HG03025 (cell line): ENCODE data around the gene RBM47.
"Not testable (repeated sequence)": the region's sequence is repeated elsewhere in the genome, so short reads cannot be mapped to it uniquely, and the experiment has no call there.

Source experiments
- ATAC-seq: cut with Tn5 transposase; IDR thresholded peaks from one replicate; pipeline ENCODE4 v1.9.1; 2021; ENCODE audit warnings: mild to moderate bottlenecking, moderate library complexity; ENCODE audit not compliant: unreplicated experiment, low FRiP score

Gene RBM47

GRCh38 chr4:40564815-40565483 is 64.7 kb downstream of the RBM47 start:
- no peak for ATAC-seq

GRCh38 chr4:40564004-40564403 is 65.7 kb downstream of the RBM47 start:
- ATAC-seq = no peak

- no peak for ATAC-seq
These were observed 66.3 kb downstream of the RBM47 start for GRCh38 chr4:40563401-40563800.

- ATAC-seq = no peak
These were observed 67.0 kb downstream of the RBM47 start for GRCh38 chr4:40562681-40563080.

GRCh38 chr4:40562208-40562607 is 67.5 kb downstream of the RBM47 start:
- no peak for ATAC-seq

GRCh38 chr4:40561543-40562177 is 68.0 kb downstream of the RBM47 start:
- not testable (repeated sequence) for ATAC-seq

- ATAC-seq = no peak
These were observed 69.8 kb downstream of the RBM47 start for GRCh38 chr4:40559585-40560465.

- ATAC-seq = no peak
These were observed 71.9 kb downstream of the RBM47 start for GRCh38 chr4:40557736-40558135.

- no peak for ATAC-seq
These were observed 74.3 kb downstream of the RBM47 start for GRCh38 chr4:40555176-40555900.

GRCh38 chr4:40554641-40555040 is 75.0 kb downstream of the RBM47 start:
- not testable (repeated sequence) for ATAC-seq

- ATAC-seq = no peak
These were observed 75.7 kb downstream of the RBM47 start for GRCh38 chr4:40553995-40554394.

GRCh38 chr4:40552536-40552935 is 77.1 kb downstream of the RBM47 start:
- no peak for ATAC-seq

- not testable (repeated sequence) for ATAC-seq
These were observed 78.0 kb downstream of the RBM47 start for GRCh38 chr4:40551568-40552136.

- ATAC-seq = peak; percentile 72
These were observed 78.7 kb downstream of the RBM47 start for GRCh38 chr4:40550948-40551462.

- no peak for ATAC-seq
These were observed 79.5 kb downstream of the RBM47 start for GRCh38 chr4:40550196-40550595.

GRCh38 chr4:40548256-40548655 is 81.4 kb downstream of the RBM47 start:
- no peak for ATAC-seq

- ATAC-seq = no peak
These were observed 81.9 kb downstream of the RBM47 start for GRCh38 chr4:40547789-40548132.

- ATAC-seq = no peak
These were observed 82.5 kb downstream of the RBM47 start for GRCh38 chr4:40546969-40547788.

- no peak for ATAC-seq
These were observed 83.2 kb downstream of the RBM47 start for GRCh38 chr4:40546506-40546905.
